Fibroblast of skin of back (primary cell): ENCODE results near the gene CAPN11. TPM values are rescaled to one million over a fixed set of nuclear protein-coding genes. Genes with fewer than 3 reads are reported as not detected.

Experiments used
- DNase-seq: peaks from one replicate; pipeline ENCODE4 v3.0.0-alpha.2; 2013
- polyA plus RNA-seq, 2 experiments: library from polyadenylated mRNA; unstranded; fragments of 120-200 nt; gene quantifications; one replicate each; pipeline ENCODE4 v1.2.1, GENCODE V29; 2013; ENCODE audit not compliant: insufficient read length in 2 of 2

CAPN11 gene
- polyA plus RNA-seq (2013, experiment 1 of 2; ENCODE audit: insufficient read length) = not detected
- not detected for polyA plus RNA-seq (2013, experiment 2 of 2; ENCODE audit: insufficient read length)

DNA sequence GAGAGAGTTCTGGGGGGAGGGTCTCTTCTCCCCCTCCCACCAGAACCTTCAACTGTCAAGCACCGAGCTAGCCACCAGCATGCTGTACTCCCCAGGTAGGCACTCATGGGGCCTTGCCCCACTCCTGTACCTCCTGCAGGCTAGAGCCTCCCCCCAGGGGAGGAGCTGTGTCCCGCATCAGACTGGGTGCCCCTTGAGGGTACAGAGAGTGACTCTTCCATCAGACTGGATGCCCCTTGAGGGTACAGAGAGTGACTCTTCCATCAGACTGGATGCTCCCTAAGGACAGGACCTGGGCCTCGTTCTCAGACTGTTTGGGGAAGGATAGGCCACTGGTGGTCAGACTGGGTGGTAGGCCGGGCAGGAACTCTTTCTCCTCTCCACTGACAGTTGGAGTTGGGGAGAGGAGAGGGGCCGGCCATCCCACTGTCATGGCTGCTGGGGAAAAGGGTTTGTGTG lies at the start of gene CAPN11:
CAPN11 (plus strand) TSS at position 51 of the 459 bp plus-strand sequence; CDS start at position 80, 29 bp downstream.
- no peak for DNase-seq

DNA sequence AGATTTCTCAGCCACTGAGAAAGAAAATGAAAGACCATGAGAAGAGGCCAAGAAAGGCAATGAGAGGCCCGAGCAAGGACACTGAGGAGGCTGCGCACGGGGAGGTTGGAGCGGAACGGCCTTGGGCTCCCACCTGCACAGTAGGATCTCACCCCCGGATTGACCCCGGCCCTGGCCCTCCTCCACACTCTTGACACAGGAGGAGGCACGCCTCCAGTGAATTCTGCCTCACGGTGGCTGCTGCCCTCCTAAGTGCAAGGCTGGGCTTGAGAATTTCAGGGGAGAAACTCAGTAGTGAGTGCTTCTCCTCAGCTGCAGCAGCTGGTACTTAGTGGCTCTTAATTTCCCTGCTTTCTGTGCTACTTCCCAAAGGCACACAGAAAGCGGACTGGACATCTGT lies 49.4 kb upstream of the CAPN11 start:
- DNase-seq = no peak

DNA sequence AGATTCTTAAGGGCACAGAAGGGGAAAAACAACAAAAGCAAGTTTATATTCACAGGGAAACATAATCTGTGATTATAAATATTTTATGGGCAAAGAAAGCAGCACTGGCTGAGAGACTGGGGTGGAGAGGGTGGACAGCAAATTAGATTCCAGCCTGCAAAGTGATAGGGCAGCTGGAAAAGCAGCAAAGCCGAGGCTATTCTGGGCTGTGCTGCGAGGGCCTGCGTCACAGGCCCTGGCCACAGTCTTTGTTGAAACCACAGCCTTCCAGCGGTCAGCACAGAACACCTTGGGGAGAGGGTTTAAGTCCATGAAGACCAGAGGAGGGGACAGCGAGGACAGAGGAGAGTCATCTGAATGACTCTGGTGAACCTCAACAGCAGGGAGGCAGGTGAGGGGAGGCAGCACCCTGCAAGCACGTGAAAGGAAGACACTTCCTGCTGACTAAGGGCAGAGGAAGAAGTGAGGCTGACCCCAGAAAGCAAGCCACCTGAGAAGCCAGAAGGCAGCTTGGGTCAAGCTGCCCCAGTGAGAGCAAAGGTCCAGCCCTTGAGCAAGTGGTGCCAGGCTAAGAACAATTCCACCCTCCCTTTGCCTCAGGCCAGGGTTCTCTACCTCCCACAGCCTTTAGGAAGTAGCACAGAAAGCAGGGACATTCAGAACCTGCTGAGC lies 48.5 kb upstream of the CAPN11 start:
- no peak for DNase-seq

DNA sequence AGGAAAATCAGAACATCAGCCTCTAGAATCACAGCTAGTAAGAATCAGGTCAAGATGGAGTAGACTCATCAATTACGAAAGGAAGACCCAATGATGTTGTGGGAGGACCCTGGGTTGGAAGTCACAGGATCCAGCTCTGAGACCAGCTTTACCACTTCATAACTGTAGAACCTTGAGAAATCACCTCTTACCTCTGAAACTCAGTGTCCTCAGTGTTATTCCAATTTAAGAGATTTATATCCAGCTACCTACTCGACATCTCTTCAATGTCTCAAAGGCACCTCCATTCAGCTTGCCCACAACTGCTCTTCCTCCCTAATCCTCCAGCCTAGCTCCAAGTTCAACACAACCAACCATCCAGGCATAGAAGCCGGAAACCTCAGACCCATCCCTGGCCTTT lies 47.7 kb upstream of the CAPN11 start:
- DNase-seq = no peak

DNA sequence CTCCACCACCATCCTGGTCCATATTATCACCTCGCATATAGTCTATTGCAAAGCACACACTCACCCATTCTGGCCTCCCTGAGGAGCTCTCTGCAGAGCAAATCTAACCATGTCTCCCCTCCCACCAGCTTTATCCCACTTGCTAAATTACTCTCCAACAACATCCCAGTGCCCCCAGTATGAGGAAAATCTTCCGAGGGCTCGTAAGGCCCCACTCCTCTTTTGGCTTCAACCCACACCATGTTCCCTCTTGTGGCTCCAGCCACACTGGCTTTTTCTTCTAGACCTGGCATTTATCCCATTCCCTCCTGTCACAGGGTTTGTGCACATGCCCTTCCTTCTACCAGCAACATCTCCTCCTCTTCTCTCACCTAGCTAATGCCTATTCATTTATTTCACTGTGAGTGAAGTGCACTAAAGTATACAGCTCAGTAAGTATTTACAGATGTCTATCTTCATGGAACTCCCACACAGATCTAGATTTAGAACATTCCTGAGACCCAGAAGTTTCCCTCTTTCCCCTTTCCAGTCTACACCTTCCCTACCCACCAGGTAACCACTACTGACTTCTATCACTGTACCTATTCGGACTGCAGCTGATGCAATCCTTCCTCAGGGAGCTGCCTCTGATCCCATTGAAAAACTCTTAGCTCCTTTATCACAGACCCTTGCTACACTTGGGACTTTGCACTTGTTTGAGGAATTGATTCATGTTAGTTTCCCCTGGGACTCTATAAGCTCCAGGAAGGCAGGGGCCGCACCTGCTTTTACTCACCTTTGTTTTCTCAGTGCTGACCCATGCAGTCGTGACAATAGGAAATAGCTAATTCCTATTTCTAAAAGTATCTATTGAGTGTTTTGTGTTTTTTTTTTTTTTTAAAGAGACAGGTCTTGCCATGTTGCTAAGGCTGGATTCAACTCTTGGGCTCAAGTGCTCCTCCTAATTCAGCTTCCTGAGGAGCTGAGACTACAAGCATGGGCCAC lies 46.9 kb upstream of the CAPN11 start:
- DNase-seq = no peak

DNA sequence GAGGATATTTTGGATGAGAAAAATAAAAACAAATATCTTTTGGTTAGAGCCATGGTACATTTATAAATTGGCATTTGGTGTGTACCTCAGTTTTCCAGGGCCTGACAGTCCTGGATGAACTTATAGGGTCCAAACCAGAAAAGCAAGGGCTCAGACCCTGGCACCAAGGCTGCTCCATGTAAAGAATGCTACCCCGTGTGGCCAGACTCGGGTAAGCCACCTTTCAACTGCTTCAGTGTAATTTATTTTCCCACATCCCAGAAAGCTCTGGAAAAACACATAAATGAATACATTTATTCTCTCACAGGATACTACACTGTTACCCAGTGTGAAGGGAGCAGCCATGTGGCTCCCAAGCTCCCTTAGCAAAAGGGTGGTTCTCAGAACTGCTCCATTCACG lies 45.2 kb upstream of the CAPN11 start:
- no peak for DNase-seq

DNA sequence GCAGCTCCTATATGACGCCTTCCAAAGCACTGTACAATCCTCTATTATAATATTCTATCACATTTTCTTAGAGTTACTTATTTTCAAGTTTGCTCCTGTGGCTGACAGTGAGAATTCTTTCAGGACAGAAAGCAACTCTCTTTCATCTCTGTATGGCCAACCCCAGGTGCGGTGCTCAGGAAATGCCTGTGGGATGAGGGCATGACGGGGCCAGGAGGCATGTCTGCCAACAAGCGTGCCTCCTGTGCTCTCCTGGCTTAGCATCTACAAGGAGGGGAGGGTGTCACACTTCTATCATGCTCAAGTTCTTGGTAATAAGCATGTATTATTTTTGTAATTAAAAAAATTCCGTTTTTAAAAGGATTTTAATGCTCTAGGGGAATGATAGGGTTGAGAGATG lies 42.8 kb upstream of the CAPN11 start:
- no peak for DNase-seq

DNA sequence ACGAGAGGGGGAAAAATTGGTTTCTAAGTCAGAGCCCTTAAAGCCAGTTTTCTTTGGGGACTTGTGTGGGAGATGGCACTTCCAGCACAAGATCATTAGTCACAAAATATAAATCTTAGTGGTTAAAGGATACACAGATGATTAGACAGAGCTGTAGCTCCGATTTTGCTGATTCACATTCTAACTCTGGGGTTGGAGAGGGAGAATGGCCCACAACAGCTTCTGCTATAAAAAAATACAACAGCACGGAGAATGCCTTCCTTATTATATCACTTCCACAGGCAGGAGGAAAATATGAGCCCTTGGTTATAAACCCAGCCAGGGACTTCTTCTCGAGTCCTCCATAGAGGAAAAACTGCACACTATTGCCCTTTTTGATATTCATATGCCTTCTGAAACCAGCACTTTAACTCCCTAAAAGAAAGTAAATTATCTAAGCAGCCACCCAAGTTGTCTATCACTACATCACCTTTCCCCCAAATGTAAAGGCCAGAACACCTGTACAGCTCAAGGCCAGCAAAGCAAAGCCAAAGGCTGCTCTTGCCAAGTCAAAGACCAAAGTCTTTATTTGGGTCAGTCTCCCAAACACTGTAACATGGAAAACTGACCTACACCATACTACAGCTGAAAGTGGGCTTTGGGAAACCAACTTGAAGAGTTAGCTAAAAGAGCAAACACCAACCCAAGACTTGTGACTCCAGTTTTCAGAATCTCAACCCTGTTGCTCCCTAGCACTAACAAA lies 41.8 kb upstream of the CAPN11 start:
- DNase-seq = peak; percentile 93

DNA sequence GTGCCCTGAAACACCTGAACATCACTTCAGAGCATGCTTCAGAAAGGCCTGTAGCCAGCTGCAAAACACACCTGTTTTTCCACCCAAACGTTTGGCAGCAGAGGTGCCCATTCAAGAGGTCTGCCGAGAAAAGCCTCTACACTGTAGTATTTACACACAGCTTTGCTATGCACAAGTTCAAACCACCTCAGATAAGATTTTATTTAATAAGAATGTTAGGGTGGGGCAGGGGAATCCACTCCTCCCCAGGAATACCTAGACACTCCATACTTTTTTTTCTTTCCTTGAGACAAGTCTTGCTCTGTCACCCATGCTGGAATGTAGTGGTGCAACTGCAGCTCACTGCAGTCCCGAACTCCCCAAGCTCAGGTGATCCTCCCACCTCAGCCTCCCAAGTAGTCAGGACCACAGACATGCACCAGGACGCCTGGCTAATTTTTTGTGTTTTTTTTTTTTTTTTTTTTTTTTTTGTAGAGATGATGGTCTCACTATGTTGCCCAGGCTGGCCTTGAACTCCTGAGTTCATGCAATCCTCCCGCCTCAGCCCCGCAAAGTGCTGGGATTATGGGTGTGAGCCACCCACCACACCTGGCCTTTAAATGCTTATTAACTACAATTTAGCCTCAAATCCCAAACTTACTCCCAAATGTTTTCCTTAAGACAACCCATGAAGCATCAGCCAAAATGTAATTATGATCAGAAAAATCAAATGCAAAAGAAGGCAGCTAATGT lies 41.1 kb upstream of the CAPN11 start:
- DNase-seq = no peak

DNA sequence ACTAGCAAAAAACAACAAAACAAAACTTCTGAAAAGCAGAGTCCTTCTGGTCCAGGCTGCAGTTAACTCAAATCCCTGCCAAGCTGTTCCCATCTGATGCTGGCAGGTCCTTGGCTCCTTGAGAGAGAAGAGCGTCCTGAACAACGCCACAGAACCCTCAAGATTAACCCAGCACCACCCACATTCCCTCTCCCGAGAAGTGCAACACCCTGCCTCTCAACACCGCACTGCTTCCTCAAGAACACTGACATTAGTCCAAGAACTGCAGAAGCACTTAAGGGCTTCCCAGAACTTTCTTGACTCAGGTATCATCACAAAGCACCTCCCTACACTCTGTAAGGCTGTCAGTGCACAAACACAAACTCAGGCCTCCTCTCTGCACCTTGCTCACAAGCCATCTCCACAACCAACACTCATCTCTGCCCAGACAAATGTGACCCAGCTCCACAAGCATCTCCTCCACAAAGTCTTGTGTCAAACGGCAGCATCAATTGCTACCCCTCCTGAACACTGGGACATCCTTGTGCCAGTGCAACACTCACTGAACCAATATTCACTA lies 38.8 kb upstream of the CAPN11 start:
- DNase-seq = no peak

DNA sequence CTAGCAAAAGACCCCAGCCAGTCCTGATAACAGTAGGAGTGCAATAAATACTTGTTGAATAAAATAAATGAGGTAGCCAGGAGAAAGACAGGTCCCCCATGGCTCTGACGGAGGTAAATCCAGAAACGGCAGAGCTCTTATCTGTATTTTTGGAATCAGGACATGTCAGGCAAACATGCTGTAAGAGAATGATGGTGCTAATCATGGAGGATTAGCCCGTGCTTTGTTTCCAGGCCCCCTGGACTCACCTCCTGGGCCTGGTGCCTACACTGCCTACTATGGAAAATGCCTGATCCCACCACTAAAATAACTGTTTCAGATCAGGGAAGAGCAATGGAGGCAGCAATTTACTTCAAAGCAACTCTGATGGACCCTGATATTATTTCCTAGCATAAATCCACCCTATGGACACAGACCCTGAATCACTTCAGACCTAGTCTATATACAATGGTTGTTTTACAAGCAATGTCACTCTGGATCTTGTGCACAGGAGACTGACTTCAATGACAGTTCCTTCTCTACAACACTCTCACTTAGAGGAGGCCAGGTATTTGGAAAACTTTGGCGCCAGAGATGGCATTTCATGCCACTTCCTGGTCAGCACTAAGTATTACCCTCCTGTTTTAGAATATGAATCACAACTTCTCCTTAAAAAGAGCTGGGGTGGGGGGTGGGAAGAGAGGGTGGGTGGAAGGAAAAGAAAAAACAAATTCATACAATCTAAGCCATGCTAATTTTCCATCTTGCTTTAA lies 37.8 kb upstream of the CAPN11 start:
- DNase-seq = no peak

DNA sequence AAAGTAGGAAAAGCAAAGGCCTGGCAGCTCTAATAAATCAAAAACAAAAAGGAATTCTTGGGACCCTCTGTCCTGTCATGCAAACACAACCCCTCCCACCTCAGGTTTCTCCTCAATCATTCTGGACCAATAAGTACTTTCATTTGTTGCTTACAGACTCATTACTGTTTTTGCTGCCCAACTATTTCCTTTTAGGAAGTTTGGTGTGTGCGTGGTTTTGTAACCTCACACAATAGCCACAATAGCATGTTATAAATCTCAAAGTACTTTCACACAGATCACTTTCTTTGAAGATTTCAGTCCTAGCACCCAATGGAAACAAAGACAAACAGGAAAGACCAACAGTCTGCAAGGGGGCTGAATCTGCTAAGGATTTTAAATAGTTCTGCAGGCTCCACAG lies 35.8 kb upstream of the CAPN11 start:
- DNase-seq = no peak

DNA sequence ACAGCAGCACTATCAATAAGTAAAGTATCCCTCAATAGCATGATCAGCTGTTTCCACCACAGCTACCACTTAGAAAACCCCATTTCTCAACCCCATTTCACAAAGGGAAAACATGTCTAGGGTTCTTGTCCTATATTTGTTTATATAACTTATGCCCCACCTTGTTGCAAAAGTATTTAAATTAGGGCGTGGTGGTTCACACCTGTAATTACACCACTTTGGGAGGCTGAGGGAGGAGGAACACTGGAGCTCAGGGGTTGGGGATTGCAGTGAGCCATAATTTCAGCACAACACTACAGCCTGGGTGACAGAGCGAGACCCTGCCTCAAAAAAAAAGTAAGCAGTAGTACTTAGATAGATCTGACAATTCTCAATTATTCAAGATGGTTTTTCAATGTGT lies 35.1 kb upstream of the CAPN11 start:
- DNase-seq = no peak

DNA sequence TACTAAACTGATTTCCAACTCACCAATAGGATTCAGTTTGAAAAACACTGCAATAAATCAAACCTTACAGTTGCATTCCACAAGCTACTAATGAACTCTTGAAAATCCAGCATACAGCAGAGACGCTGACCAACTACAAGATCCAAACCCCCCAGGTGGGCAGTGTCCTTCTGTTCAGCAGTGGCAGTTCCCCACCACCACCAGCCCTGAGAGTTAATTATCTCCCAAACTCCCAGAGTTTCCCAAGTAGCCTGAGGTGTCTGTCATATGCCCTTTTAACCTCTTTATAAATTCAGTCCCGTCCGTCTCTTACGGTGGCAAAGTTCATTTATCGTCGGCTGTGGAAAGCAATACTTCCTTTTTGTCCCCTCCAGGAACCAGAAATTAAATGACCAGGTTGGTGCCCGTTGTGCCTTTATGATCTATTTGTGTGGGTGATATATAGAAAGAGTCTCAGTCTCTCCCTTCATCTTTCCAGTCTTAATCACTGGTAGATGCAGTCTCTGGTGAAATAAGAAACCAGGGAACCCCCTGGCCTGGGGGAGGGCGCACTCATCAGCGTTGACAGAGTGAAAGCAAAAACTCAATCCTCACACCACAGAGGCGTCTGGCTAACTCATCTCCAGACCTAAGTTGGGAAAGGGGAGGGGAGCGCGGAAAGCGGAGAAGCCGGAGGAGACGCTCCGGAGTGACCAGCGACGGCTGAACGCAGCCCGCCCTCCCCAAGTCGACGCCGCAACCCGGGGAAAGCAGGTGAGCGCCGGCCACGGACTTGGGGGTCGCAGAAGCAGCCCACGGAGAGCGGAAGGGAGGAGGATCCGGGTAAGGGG lies 32.1 kb upstream of the CAPN11 start:
- DNase-seq = peak; percentile 81

DNA sequence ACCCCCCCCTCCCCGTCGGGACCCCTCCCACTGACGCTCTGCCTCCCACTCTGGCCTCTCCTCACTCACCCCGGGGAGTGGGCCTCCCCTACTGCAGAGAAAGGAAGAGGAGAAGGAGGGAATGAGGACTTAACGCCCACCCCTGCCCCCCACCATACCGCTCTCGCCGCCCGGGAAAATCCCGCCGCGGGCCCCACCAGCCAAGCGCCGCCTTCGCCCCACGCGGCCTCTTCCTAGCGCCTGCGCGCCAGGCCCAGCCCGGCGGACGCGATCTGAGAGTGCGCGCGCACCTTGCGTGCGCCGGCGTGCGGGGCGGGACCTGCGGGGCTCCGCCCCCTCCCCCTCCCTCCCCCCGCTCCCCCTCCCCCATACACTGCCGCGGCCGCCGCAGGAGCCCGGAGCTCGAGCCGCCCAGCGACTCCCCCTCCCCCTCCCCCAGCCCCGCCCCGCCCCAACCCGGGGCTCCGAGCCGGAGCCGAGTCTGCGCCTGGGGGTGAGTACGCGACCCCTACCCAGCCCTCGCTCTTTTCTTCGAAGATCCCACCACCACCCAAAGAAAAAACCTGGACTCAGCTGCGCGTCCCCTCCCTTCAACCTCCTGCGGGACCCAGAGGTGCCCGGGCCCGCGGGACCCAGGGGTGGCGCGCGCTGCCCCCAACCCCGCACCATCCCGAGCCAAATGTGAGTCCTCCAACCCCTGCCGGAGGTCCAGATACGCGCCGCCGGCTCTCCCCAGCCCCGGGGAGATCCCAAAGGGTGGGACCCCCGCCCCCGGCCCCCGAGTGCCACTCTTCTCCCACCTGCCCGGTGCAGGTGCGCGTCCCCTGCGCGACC lies 31.2 kb upstream of the CAPN11 start, which contains the start of the genes MRPL14 and TMEM63B:
MRPL14 (minus strand) TSS at position 267 of the 834 bp plus-strand sequence. CDS start 10,841 bp downstream, outside the sequence.
TMEM63B (plus strand) TSS at position 369 of the 834 bp plus-strand sequence. CDS start 7,031 bp downstream, outside the sequence.
- peak; percentile 86 for DNase-seq

DNA sequence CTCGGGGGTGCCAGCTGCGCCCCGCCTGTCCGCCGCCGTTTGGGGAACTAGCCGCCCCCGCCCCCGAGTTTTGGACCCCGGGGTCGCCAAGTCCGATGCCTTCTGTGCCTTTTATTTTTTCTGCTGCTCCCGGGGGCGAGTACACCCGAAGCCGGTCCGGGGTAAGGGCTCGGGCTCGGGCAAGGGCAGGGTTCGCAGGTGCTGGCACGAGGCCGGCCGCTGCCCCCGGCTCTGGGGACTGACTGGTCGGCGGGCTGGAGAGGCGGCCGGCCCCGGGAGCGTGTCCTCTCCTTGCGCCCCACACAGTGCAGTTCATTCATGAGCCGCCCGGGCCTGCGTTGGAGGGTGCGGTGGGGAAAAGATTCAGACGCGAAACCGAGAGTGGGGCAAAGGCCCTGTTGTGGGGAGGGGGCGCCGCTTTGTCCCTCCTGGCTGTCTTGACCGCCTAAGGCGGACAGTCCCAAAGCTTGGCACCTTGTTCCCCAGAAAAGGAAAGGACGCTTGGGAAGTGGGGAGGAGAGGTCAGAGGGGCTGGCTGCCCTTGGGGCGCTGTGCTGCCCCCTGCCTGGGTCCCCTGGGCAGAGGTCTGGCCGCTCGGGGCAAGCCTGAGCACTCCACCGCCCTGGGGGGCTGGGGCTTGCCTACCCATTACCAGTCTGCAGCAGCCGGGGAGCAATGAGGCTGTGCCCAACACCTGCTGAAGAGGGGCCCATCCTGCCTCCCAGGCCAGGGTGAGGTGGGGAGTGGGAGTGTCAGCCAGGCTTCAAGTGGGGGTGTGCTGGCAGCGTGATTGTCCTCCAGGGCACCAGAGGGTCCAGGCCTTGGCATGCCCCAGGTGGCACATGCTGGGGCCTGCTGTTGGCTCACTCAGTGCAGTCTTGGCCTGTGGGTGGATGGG lies 30.4 kb upstream of the CAPN11 start:
- peak; percentile 40 for DNase-seq

DNA sequence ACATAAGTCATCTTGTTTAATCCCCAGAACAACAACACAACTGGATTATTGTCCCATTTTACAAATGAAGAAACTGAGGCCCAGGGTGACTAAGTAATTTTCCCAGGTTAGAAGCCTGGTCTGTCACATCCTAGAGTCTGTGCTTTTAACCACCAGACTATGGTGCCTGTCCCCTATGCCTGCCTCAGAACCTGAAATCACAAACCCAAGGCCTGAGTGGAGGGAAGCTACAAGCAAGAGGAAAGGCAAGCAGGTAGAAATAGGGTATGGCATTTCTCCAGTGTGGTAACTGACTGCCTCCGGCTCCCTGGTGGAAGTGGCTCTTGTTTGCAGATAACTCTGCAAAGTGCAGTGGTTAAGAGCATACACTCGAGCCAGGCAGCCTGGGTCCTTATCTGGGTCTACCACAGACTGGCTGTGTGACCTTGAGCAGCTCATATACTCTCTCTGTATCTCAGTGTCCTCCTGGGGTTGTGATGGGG lies 28.7 kb upstream of the CAPN11 start:
- DNase-seq = no peak
